K562 (cell line): ENCODE results near the gene MAP7D1. TPM values are rescaled to one million over a fixed set of nuclear protein-coding genes. Genes with fewer than 3 reads are reported as not detected.
A peak's percentile ranks its signal among the peaks of the same experiment; 100 is the strongest.

Source experiments
- ARID3B ChIP-seq: fragments of 250-450 bp; sonication (Bioruptor Pico); IDR thresholded peaks from 2 replicates; pipeline ENCODE4 v1.4.0; 2020; ENCODE audit warnings: borderline replicate concordance
- FOXA1 ChIP-seq: fragments of 450-650 bp; IDR thresholded peaks from 2 replicates; pipeline ENCODE4 v1.6.1; 2016; ENCODE audit warnings: mild to moderate bottlenecking, borderline replicate concordance
- GTF2E2 ChIP-seq: fragments of 200-800 bp; sonication (Bioruptor generic); IDR thresholded peaks from 2 replicates; pipeline ENCODE4 v1.6.1; 2016; ENCODE audit warnings: missing genetic modification characterization, missing compliant biosample characterization
- IFI16 ChIP-seq: fragments of 250-450 bp; sonication (Bioruptor Pico); IDR thresholded peaks from 2 replicates; pipeline ENCODE4 v2.1.2; 2022; ENCODE audit warnings: mild to moderate bottlenecking, inconsistent platforms
- ILF3 ChIP-seq: fragments of 450-650 bp; IDR thresholded peaks from 2 replicates; pipeline ENCODE4 v1.6.1; 2018; ENCODE audit warnings: antibody characterized with exemption, mild to moderate bottlenecking, moderate library complexity, borderline replicate concordance
- TSHZ1 ChIP-seq: fragments of 250-450 bp; sonication (Bioruptor Pico); IDR thresholded peaks from 2 replicates; pipeline ENCODE4 v1.4.0; 2020; ENCODE audit warnings: mild to moderate bottlenecking, moderate library complexity
- U2AF2 ChIP-seq: fragments of 200-400 bp; formaldehyde crosslinking; optimal IDR thresholded peaks from 2 replicates; pipeline ENCODE3; 2017; ENCODE audit warnings: low read depth, mild to moderate bottlenecking, low read length
- ZFP91 ChIP-seq: sonication (generic); formaldehyde crosslinking; IDR thresholded peaks from 2 replicates; pipeline ENCODE4 v1.8.0; 2022; ENCODE audit warnings: mild to moderate bottlenecking, missing genetic modification reagents
- ZMIZ1 ChIP-seq, 2 experiments: fragments of 150-350 bp in 1 of 2; IDR thresholded peaks; 2 replicates each; pipeline ENCODE4 v1.6.1; 2012 to 2016; ENCODE audit warnings: low read depth in 2 of 2, low read length in 2 of 2, mild to moderate bottlenecking in 1 of 2, moderate library complexity in 1 of 2
- ZNF143 ChIP-seq: sonication (generic); formaldehyde crosslinking; IDR thresholded peaks from 2 replicates; pipeline ENCODE4 v1.9.0; 2022; ENCODE audit warnings: mild to moderate bottlenecking, missing genetic modification reagents
- ZNF197 ChIP-seq: fragments of 200-800 bp; sonication (Bioruptor generic); IDR thresholded peaks from 2 replicates; pipeline ENCODE4 v1.6.1; 2016; ENCODE audit warnings: low read depth, missing genetic modification characterization, missing compliant biosample characterization
- ZNF436 ChIP-seq: fragments of 250-450, 450-650 bp; sonication (Bioruptor Pico); formaldehyde crosslinking; IDR thresholded peaks from 2 replicates; pipeline ENCODE4 v1.7.0; 2020; ENCODE audit warnings: mild to moderate bottlenecking
- ZNF717 ChIP-seq: fragments of 250-450 bp; sonication (Bioruptor Pico); IDR thresholded peaks from 2 replicates; pipeline ENCODE4 v1.5.0; 2021
- ZNF740 ChIP-seq, 3 experiments: fragments of 200-800 bp in 1 of 3; sonication (Bioruptor generic) in 1 of 3; sonication (generic) in 1 of 3; formaldehyde crosslinking in 1 of 3; IDR thresholded peaks; 2 replicates each; pipeline versions ENCODE4 v1.6.1 to v1.8.0; 2016 to 2022; ENCODE audit warnings: mild to moderate bottlenecking in 2 of 3, missing compliant biosample characterization in 2 of 3, missing genetic modification characterization in 2 of 3, missing genetic modification reagents in 1 of 3
- polyA plus RNA-seq, 8 experiments: library from polyadenylated mRNA; depleted of rRNA in 4 of 8; stranded (reverse) in 5 of 8; unstranded in 3 of 8; fragments of >200 nt; fragmentation: Nextera tagmentation in 2 of 8; fragmentation: Illumina TruSeq in 1 of 8; extraction: Ambion mirVana in 2 of 8; extraction: Trizol in 1 of 8; gene quantifications; 2 replicates each; pipeline versions ENCODE4 v1.2.1 to v1.2.3, GENCODE V29; 2011 to 2014; ENCODE audit warnings: inconsistent platforms in 1 of 8, missing spikeins in 1 of 8
- total RNA-seq, 7 experiments: library from RNA; depleted of rRNA in 6 of 7; stranded (reverse); fragments of >200 nt in 6 of 7; fragmentation: Illumina TruSeq in 2 of 7; extraction: Trizol in 2 of 7; gene quantifications; 2 replicates each; pipeline versions ENCODE4 v1.2.1 to v1.2.3, GENCODE V29; 2011 to 2021; ENCODE audit warnings: low replicate concordance in 1 of 7

Gene MAP7D1
- total and polyA plus RNA-seq, 9 of the 15 experiments (the other 6 are each of a cell fraction or from before 2014, with no cell fraction given) = 3.6 to 108 (median 34.5) TPM

- TF ChIP-seq ZMIZ1 (IDR thresholded peaks at IDR 0.05; ENCODE audit: low read depth in 2 of 2, low read length in 2 of 2) (peak in 1 of 2 experiments; percentile 40; a peak in 2 of 4 replicates), GTF2E2 (tag) (peak; percentile 87), ZNF717 (CRISPR knock-in tag) (no peak), ZNF143 (CRISPR knock-in tag) (peak; percentile 100), IFI16 (CRISPR knock-in tag) (no peak), ZNF197 (CRISPR knock-in tag) (peak; percentile 91), FOXA1 (no peak), ZFP91 (CRISPR knock-in tag) (no peak), ARID3B (CRISPR knock-in tag) (no peak), TSHZ1 (CRISPR knock-in tag) (no peak), ZNF740 (CRISPR knock-in tag; IDR thresholded peaks at IDR 0.05) (no peak), ZNF740 (tag; IDR thresholded peaks at IDR 0.05) (no peak), ZNF436 (CRISPR knock-in tag) (no peak), U2AF2 (no peak), ILF3 (no peak)
Observed at GRCh38 chr1:36223996-36224536, 68.1 kb downstream of the MAP7D1 start, which contains the start of gene THRAP3 (continued).
